Measurements from ENCODE around the gene ZNF268.

- TF ChIP-seq ZNF114 (tag by site-specific recombination; IDR thresholded peaks at IDR 0.05) = no peak
- no peak for TF ChIP-seq CTCF (tag by site-specific recombination; IDR thresholded peaks at IDR 0.05)
- TF ChIP-seq ZNF112 (tag by site-specific recombination; IDR thresholded peaks at IDR 0.05) = no peak
- no peak for TF ChIP-seq YY1 (tag by site-specific recombination; IDR thresholded peaks at IDR 0.05)
- no peak for TF ChIP-seq ZNF2 (tag by site-specific recombination; IDR thresholded peaks at IDR 0.05)
- TF ChIP-seq, protein P1, sequence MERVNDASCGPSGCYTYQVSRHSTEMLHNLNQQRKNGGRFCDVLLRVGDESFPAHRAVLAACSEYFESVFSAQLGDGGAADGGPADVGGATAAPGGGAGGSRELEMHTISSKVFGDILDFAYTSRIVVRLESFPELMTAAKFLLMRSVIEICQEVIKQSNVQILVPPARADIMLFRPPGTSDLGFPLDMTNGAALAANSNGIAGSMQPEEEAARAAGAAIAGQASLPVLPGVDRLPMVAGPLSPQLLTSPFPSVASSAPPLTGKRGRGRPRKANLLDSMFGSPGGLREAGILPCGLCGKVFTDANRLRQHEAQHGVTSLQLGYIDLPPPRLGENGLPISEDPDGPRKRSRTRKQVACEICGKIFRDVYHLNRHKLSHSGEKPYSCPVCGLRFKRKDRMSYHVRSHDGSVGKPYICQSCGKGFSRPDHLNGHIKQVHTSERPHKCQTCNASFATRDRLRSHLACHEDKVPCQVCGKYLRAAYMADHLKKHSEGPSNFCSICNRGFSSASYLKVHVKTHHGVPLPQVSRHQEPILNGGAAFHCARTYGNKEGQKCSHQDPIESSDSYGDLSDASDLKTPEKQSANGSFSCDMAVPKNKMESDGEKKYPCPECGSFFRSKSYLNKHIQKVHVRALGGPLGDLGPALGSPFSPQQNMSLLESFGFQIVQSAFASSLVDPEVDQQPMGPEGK (tag by site-specific recombination; IDR thresholded peaks at IDR 0.05) = no peak
These were observed 22.9 kb downstream of the ZNF268 start for GRCh38 chr12:133204264-133204603.

Measured in HEK293 (cell line).